BJ (cell line): Measurements from ENCODE around the gene NEK4. TPM values are rescaled to one million over a fixed set of nuclear protein-coding genes. Genes with fewer than 3 reads are reported as not detected.
"Not testable (repeated sequence)": the region's sequence is repeated elsewhere in the genome, so short reads cannot be mapped to it uniquely, and the experiment has no call there.

Experiments
- CTCF ChIA-PET: fragments of 350-600 bp; formaldehyde crosslinking; extraction: SDS; loops from one replicate; lab custom pipeline; 2021; ENCODE audit warnings: antibody characterized with exemption, inconsistent platforms; lab: Yijun Ruan, JAX
- POLR2A ChIA-PET: fragments of 300-600 bp; sonication (Branson Sonifier 250); formaldehyde crosslinking; extraction: SDS; loops from one replicate; lab custom pipeline; 2021; ENCODE audit warnings: antibody characterized with exemption; lab: Charles Lee
- DNase-seq: peaks from one replicate; pipeline ENCODE4 v3.0.0-alpha.2; 2011; ENCODE audit warnings: low read depth
- H3K27me3 ChIP-seq: 2 replicates; pipeline ENCODE4 v1.6.0; 2011; ENCODE audit warnings: low read length; ENCODE audit not compliant: control insufficient read depth, insufficient read depth
- H3K36me3 ChIP-seq: 2 replicates; pipeline ENCODE4 v1.5.1; 2011; ENCODE audit warnings: low read length; ENCODE audit not compliant: control insufficient read depth, insufficient read depth
- H3K4me3 ChIP-seq: 2 replicates; pipeline ENCODE4 v1.5.1; 2011; ENCODE audit warnings: low read depth, mild to moderate bottlenecking, control low read depth, low read length
- CTCF ChIP-seq: IDR thresholded peaks from 2 replicates; pipeline ENCODE4 v1.5.1; 2011; ENCODE audit warnings: low read depth, mild to moderate bottlenecking, control low read depth, inconsistent platforms, low read length, moderate library complexity; ENCODE audit not compliant: insufficient read depth
- polyA plus RNA-seq: library from polyadenylated mRNA; depleted of rRNA; stranded (reverse); fragments of >200 nt; gene quantifications from 2 replicates; pipeline ENCODE4 v1.2.3, GENCODE V29; 2011

The NEK4 gene
- polyA plus RNA-seq, 1 experiment: 10.0 TPM

GRCh38 chr3:52733256-52733891, 37.4 kb downstream of the NEK4 start:
- Histone ChIP-seq H3K36me3 (peaks cover 9% of the 10 kb centered on the region), H3K27me3 (no peaks in the 10 kb centered on the region), H3K4me3 (no peak overlapping the region)
- no peak for DNase-seq
- ChIA-PET POLR2A (no interaction called here), CTCF (no interaction called here)
- TF ChIP-seq CTCF: no peak

GRCh38 chr3:52731590-52731989, 39.1 kb downstream of the NEK4 start:
- CTCF ChIA-PET: no interaction called here

GRCh38 chr3:52730681-52731080, 40.1 kb downstream of the NEK4 start:
- DNase-seq: no peak
- H3K27me3 ChIP-seq: no peaks in the 10 kb centered on the region
- TF ChIP-seq CTCF: no peak
- ChIA-PET CTCF (no interaction called here), POLR2A (no interaction called here)
- H3K4me3 ChIP-seq: no peak overlapping the region
- peaks cover 6% of the 10 kb centered on the region for H3K36me3 ChIP-seq

More at GRCh38 chr3:52731590-52731989, 39.1 kb downstream of the NEK4 start:
- no peak overlapping the region for H3K4me3 ChIP-seq
- POLR2A ChIA-PET: no interaction called here
- H3K27me3 ChIP-seq: no peaks in the 10 kb centered on the region
- no peak for TF ChIP-seq CTCF
- peaks cover 6% of the 10 kb centered on the region for H3K36me3 ChIP-seq
- DNase-seq: no peak

GRCh38 chr3:52728753-52729152, 42.0 kb downstream of the NEK4 start:
- DNase-seq, H3K36me3 ChIP-seq, CTCF ChIA-PET, H3K27me3 ChIP-seq, H3K4me3 ChIP-seq, POLR2A ChIA-PET: not testable (repeated sequence)

- CTCF ChIA-PET: interaction anchor here (0.6 kb wide), 1 partner anchor 151 kb away, joined by 3 read pairs; no protein-coding TSS in a partner anchor
- Histone ChIP-seq H3K36me3 (no peaks in the 10 kb centered on the region), H3K4me3 (no peak overlapping the region), H3K27me3 (no peaks in the 10 kb centered on the region)
- TF ChIP-seq CTCF: no peak
- POLR2A ChIA-PET: no interaction called here
- no peak for DNase-seq
Measured at GRCh38 chr3:52724511-52724910, 46.2 kb downstream of the NEK4 start.

GRCh38 chr3:52723935-52724334, 46.8 kb downstream of the NEK4 start:
- ChIA-PET CTCF (no interaction called here), POLR2A (no interaction called here)
- Histone ChIP-seq H3K36me3 (no peaks in the 10 kb centered on the region), H3K27me3 (no peaks in the 10 kb centered on the region), H3K4me3 (no peak overlapping the region)
- TF ChIP-seq CTCF: no peak
- no peak for DNase-seq
